SK-N-SH treated with all-trans-retinoic acid at 6 μM for 48 hours (cell line): ENCODE results near the gene TRMT11.

Source experiments
- ATAC-seq: fragments of 200-7000 bp; cut with Tn5 transposase; 3 replicates; pipeline ENCODE4 v1.9.1; 2020; ENCODE audit warnings: mild to moderate bottlenecking, moderate library complexity
- ARNTL ChIP-seq: fragments of 450-650 bp; formaldehyde crosslinking; IDR thresholded peaks from 2 replicates; pipeline ENCODE4 v1.5.0; 2020; ENCODE audit warnings: low read depth, mild to moderate bottlenecking, moderate library complexity, borderline replicate concordance
- BACH2 ChIP-seq: fragments of 250-450 bp; sonication (Bioruptor Pico); IDR thresholded peaks from 2 replicates; pipeline ENCODE4 v1.9.0; 2021; ENCODE audit warnings: mild to moderate bottlenecking, borderline replicate concordance
- CREB5 ChIP-seq: fragments of 250-450 bp; sonication (Bioruptor Pico); IDR thresholded peaks from 2 replicates; pipeline ENCODE4 v1.5.1; 2020; ENCODE audit warnings: low read depth, mild to moderate bottlenecking, moderate library complexity
- CSDC2 ChIP-seq: fragments of 250-450 bp; sonication (Bioruptor Pico); IDR thresholded peaks from 2 replicates; pipeline ENCODE4 v1.5.0; 2020; ENCODE audit warnings: mild to moderate bottlenecking, moderate library complexity
- CSRNP3 ChIP-seq: fragments of 250-450 bp; sonication (Bioruptor Pico); IDR thresholded peaks from 2 replicates; pipeline ENCODE4 v1.5.1; 2021; ENCODE audit warnings: mild to moderate bottlenecking, moderate library complexity
- ESRRG ChIP-seq: fragments of 250-450 bp; sonication (Bioruptor Pico); IDR thresholded peaks from 2 replicates; pipeline ENCODE4 v1.6.1; 2021; ENCODE audit warnings: mild to moderate bottlenecking
- ISL1 ChIP-seq: fragments of 250-450 bp; sonication (Bioruptor Pico); IDR thresholded peaks from 2 replicates; pipeline ENCODE4 v2.1.2; 2022; ENCODE audit warnings: mild to moderate bottlenecking, moderate library complexity
- PATZ1 ChIP-seq: fragments of 250-450 bp; sonication (Bioruptor Pico); IDR thresholded peaks from 2 replicates; pipeline ENCODE4 v1.8.0; 2020; ENCODE audit warnings: mild to moderate bottlenecking, moderate library complexity, borderline replicate concordance
- POU6F1 ChIP-seq: fragments of 250-450 bp; sonication (Bioruptor Pico); IDR thresholded peaks from 2 replicates; pipeline ENCODE4 v1.8.0; 2021; ENCODE audit warnings: low read depth, mild to moderate bottlenecking, moderate library complexity, borderline replicate concordance
- RARB ChIP-seq: fragments of 250-450 bp; sonication (Bioruptor Pico); IDR thresholded peaks from 2 replicates; pipeline ENCODE4 v1.8.0; 2021; ENCODE audit warnings: mild to moderate bottlenecking, moderate library complexity
- SNAI2 ChIP-seq: fragments of 250-450 bp; sonication (Bioruptor Pico); IDR thresholded peaks from 2 replicates; pipeline ENCODE4 v1.5.0; 2020; ENCODE audit warnings: mild to moderate bottlenecking, moderate library complexity
- TCF4 ChIP-seq: fragments of 250-450 bp; sonication (Bioruptor Pico); IDR thresholded peaks from 2 replicates; pipeline ENCODE4 v1.8.0; 2021; ENCODE audit warnings: mild to moderate bottlenecking, moderate library complexity, borderline replicate concordance
- TOX ChIP-seq: fragments of 250-450 bp; sonication (Bioruptor Pico); IDR thresholded peaks from 2 replicates; pipeline ENCODE4 v1.8.0; 2021; ENCODE audit warnings: mild to moderate bottlenecking, moderate library complexity, borderline replicate concordance
- TSHZ2 ChIP-seq: fragments of 250-450 bp; sonication (Bioruptor Pico); IDR thresholded peaks from 2 replicates; pipeline ENCODE4 v1.5.0; 2020; ENCODE audit warnings: mild to moderate bottlenecking, moderate library complexity
- ZC3H10 ChIP-seq: fragments of 250-450 bp; sonication (Bioruptor Pico); IDR thresholded peaks from 2 replicates; pipeline ENCODE4 v1.5.1; 2021; ENCODE audit warnings: mild to moderate bottlenecking, moderate library complexity
- ZFP3 ChIP-seq: fragments of 250-450 bp; sonication (Bioruptor Pico); IDR thresholded peaks from 2 replicates; pipeline ENCODE4 v1.5.0; 2020; ENCODE audit warnings: mild to moderate bottlenecking, moderate library complexity
- ZFP30 ChIP-seq: fragments of 450-650 bp; formaldehyde crosslinking; IDR thresholded peaks from 2 replicates; pipeline ENCODE4 v1.5.0; 2022; ENCODE audit warnings: mild to moderate bottlenecking, moderate library complexity
- ZNF565 ChIP-seq: fragments of 450-650 bp; formaldehyde crosslinking; conservative IDR thresholded peaks from 2 replicates; pipeline ENCODE4 v1.5.0; 2020; ENCODE audit warnings: low read depth, mild to moderate bottlenecking, moderate library complexity
- ZNF70 ChIP-seq: fragments of 450-650 bp; formaldehyde crosslinking; IDR thresholded peaks from 2 replicates; pipeline ENCODE4 v1.5.0; 2020; ENCODE audit warnings: mild to moderate bottlenecking, moderate library complexity
- ZNF8 ChIP-seq: fragments of 450-650 bp; formaldehyde crosslinking; IDR thresholded peaks from 2 replicates; pipeline ENCODE4 v1.5.0; 2020; ENCODE audit warnings: mild to moderate bottlenecking, moderate library complexity

TRMT11 gene

GRCh38 chr6:125961117-125961516 is 25.2 kb upstream of the TRMT11 start:
- TF ChIP-seq TOX (CRISPR knock-in tag) (no peak), ZNF8 (CRISPR knock-in tag) (no peak), CSDC2 (no peak), TCF4 (CRISPR knock-in tag) (no peak), SNAI2 (CRISPR knock-in tag) (no peak), ZFP30 (CRISPR knock-in tag) (no peak), ZNF565 (no peak), ZNF70 (CRISPR knock-in tag) (no peak), ARNTL (CRISPR knock-in tag) (no peak), BACH2 (CRISPR knock-in tag) (no peak), ESRRG (CRISPR knock-in tag) (no peak), CSRNP3 (no peak), ZC3H10 (CRISPR knock-in tag) (no peak), CREB5 (CRISPR knock-in tag) (no peak), ZFP3 (CRISPR knock-in tag) (no peak), PATZ1 (CRISPR knock-in tag) (no peak)
- ATAC-seq = no peak

GRCh38 chr6:125962900-125963497 is 23.3 kb upstream of the TRMT11 start:
- TF ChIP-seq ZNF70 (CRISPR knock-in tag) = no peak
- TF ChIP-seq ZFP30 (CRISPR knock-in tag) = no peak
- TF ChIP-seq RARB (CRISPR knock-in tag) = no peak
- TF ChIP-seq ARNTL (CRISPR knock-in tag) = no peak
- TF ChIP-seq CREB5 (CRISPR knock-in tag) = no peak
- no peak for TF ChIP-seq SNAI2 (CRISPR knock-in tag)
- no peak for TF ChIP-seq BACH2 (CRISPR knock-in tag)
- no peak for TF ChIP-seq POU6F1 (CRISPR knock-in tag)
- no peak for TF ChIP-seq CSRNP3
- TF ChIP-seq PATZ1 (CRISPR knock-in tag) = no peak
- no peak for TF ChIP-seq ZNF8 (CRISPR knock-in tag)
- no peak for TF ChIP-seq TOX (CRISPR knock-in tag)
- TF ChIP-seq ESRRG (CRISPR knock-in tag) = no peak
- no peak for TF ChIP-seq ISL1 (CRISPR knock-in tag)
- TF ChIP-seq TSHZ2 (CRISPR knock-in tag) = no peak
- ATAC-seq = no peak
